T-cell (primary cell): Measurements from ENCODE around the gene IL20RA. TPM values are rescaled to one million over a fixed set of nuclear protein-coding genes. Genes with fewer than 3 reads are reported as not detected.
"Not testable (repeated sequence)": the region's sequence is repeated elsewhere in the genome, so short reads cannot be mapped to it uniquely, and the experiment has no call there.

Source experiments
- ATAC-seq, 4 experiments: fragments of 200-7000 bp in 3 of 4; fragments of 150-1000 bp in 1 of 4; cut with Tn5 transposase; replicated peaks in 1 of 4; 1 replicate in 3 of 4; 2 replicates in 1 of 4; pipeline ENCODE4 v1.10.0; 2021; ENCODE audit warnings: moderate library complexity in 3 of 4, mild to moderate bottlenecking in 2 of 4, moderate number of reproducible peaks in 1 of 4
- CTCF ChIA-PET, 2 donors: fragments of 300-600 bp; sonication (Branson Sonifier 250); formaldehyde crosslinking; loops; one replicate each; lab custom pipeline; 2022; ENCODE audit warnings: antibody characterized with exemption in 2 of 2; lab: Charles Lee
- POLR2A ChIA-PET, 2 donors: fragments of 300-600 bp; sonication (Branson Sonifier 250); formaldehyde crosslinking; loops; one replicate each; lab custom pipeline; 2022; ENCODE audit warnings: antibody characterized with exemption in 2 of 2; lab: Charles Lee
- DNase-seq, 35 experiments: peaks; one replicate each; pipeline versions ENCODE4 v3.0.0 to v3.0.0-alpha.2; 2013 to 2023
- H3K27ac ChIP-seq: one replicate; pipeline ENCODE4 v1.5.1; 2013; ENCODE audit warnings: low read length
- H3K27me3 ChIP-seq, 2 experiments: replicated peaks in 1 of 2; 1 replicate in 1 of 2; 2 replicates in 1 of 2; pipeline versions ENCODE4 v1.6.1 to v1.7.0; 2013; ENCODE audit warnings: low read length in 1 of 2, mixed read lengths in 1 of 2; ENCODE audit not compliant: control insufficient read depth in 2 of 2, insufficient read depth in 2 of 2; ENCODE audit errors: extremely low read depth in 1 of 2
- H3K36me3 ChIP-seq, 2 donors: 1 replicate in 1 of 2; 2 replicates in 1 of 2; pipeline versions ENCODE4 v1.6.1 to v1.7.0; 2013; ENCODE audit warnings: low read length in 1 of 2; ENCODE audit not compliant: control insufficient read depth in 2 of 2, insufficient read depth in 1 of 2; ENCODE audit errors: extremely low read depth in 1 of 2
- H3K4me1 ChIP-seq, 2 experiments: 1 replicate in 1 of 2; 2 replicates in 1 of 2; pipeline versions ENCODE4 v1.6.1 to v1.7.0; 2013; ENCODE audit warnings: low read length in 2 of 2, mixed read lengths in 1 of 2; ENCODE audit not compliant: insufficient read depth in 2 of 2, control insufficient read depth in 1 of 2; ENCODE audit errors: extremely low read depth in 1 of 2
- H3K4me3 ChIP-seq, 2 donors: 1 replicate in 1 of 2; 2 replicates in 1 of 2; pipeline versions ENCODE4 v1.5.1 to v1.7.0; 2013; ENCODE audit warnings: mild to moderate bottlenecking in 2 of 2, low read length in 1 of 2, moderate library complexity in 1 of 2; ENCODE audit not compliant: control insufficient read depth in 1 of 2; ENCODE audit errors: extremely low read depth in 1 of 2
- H3K9me3 ChIP-seq: 2 replicates; pipeline ENCODE4 v1.7.0; 2013
- H3K27ac Mint-ChIP-seq, 2 donors: one replicate each; pipeline ENCODE4 v1.8.0; 2020 to 2021; ENCODE audit warnings: mild to moderate bottlenecking in 2 of 2, mixed read lengths in 2 of 2
- H3K27me3 Mint-ChIP-seq, 2 donors: one replicate each; pipeline ENCODE4 v1.8.0; 2021 to 2022; ENCODE audit warnings: mixed read lengths in 2 of 2
- H3K36me3 Mint-ChIP-seq: one replicate; pipeline ENCODE4 v1.8.0; 2021; ENCODE audit warnings: mixed read lengths
- H3K4me1 Mint-ChIP-seq, 3 donors: one replicate each; pipeline ENCODE4 v1.8.0; 2020 to 2022; ENCODE audit warnings: mixed read lengths in 3 of 3, mild to moderate bottlenecking in 1 of 3
- H3K4me3 Mint-ChIP-seq, 3 donors: one replicate each; pipeline ENCODE4 v1.8.0; 2020 to 2022; ENCODE audit warnings: mild to moderate bottlenecking in 3 of 3, mixed read lengths in 3 of 3, moderate library complexity in 3 of 3
- H3K9me3 Mint-ChIP-seq, 3 donors: one replicate each; pipeline ENCODE4 v1.8.0; 2020 to 2022; ENCODE audit warnings: mixed read lengths in 3 of 3
- WGBS: methylation state at CpG from one replicate; pipeline ENCODE4 v1.1.5; 2013; ENCODE audit warnings: missing lambda C conversion rate; ENCODE audit not compliant: insufficient coverage; 5-methylcytosine and 5-hydroxymethylcytosine counted together
- total RNA-seq, 35 experiments: library from RNA in 6 of 35; stranded (reverse) in 6 of 35; fragments of 120-200 nt in 1 of 35; gene quantifications; one replicate each; pipeline versions ENCODE4 v1.2.1 to v1.2.4 and lab custom pipeline; 2013 to 2026

The IL20RA gene
- total RNA-seq, 5 donors from 2014 or later (not counting 1 experiment from before 2014, with no cell fraction given): 0.07 TPM; not detected in 4

GRCh38 chr6:136977075-136977474, 67.7 kb downstream of the IL20RA start:
- WGBS: no CpG with 5 or more reads among the region's 5 CpGs
- ATAC-seq (no peak), DNase-seq (no peak)
- H3K27me3 Mint-ChIP-seq: peaks cover 0 to 16% of the 10 kb centered on the region in 2 donors
- POLR2A ChIA-PET: no interaction called here
- no peak overlapping the region for H3K27ac Mint-ChIP-seq
- H3K4me1 ChIP-seq: no peaks in the 10 kb centered on the region
- H3K36me3 Mint-ChIP-seq: no peaks in the 10 kb centered on the region
- CTCF ChIA-PET: no interaction called here
- no peak overlapping the region for H3K27ac ChIP-seq
- H3K4me1 Mint-ChIP-seq: no peaks in the 10 kb centered on the region
- H3K9me3 ChIP-seq: no peaks in the 10 kb centered on the region
- H3K4me3 ChIP-seq: no peak overlapping the region
- H3K36me3 ChIP-seq: no peaks in the 10 kb centered on the region
- peaks cover 0 to 12% of the 10 kb centered on the region in 2 experiments for H3K27me3 ChIP-seq
- H3K4me3 Mint-ChIP-seq: no peak overlapping the region
- H3K9me3 Mint-ChIP-seq: no peaks in the 10 kb centered on the region

- Mint-ChIP-seq H3K9me3 (no peaks in the 10 kb centered on the region), H3K4me3 (no peak overlapping the region), H3K27ac (no peak overlapping the region), H3K36me3 (no peaks in the 10 kb centered on the region), H3K4me1 (no peaks in the 10 kb centered on the region), H3K27me3 (peaks cover 0 to 12% of the 10 kb centered on the region in 2 donors)
- no peak overlapping the region for H3K27ac ChIP-seq
- ChIA-PET CTCF (no interaction called here), POLR2A (no interaction called here)
- no CpG with 5 or more reads among the region's 3 CpGs for WGBS
- no peaks in the 10 kb centered on the region for H3K36me3 ChIP-seq
- ATAC-seq: no peak
- H3K4me1 ChIP-seq: no peaks in the 10 kb centered on the region
- H3K9me3 ChIP-seq: no peaks in the 10 kb centered on the region
- H3K27me3 ChIP-seq: peaks cover 0 to 13% of the 10 kb centered on the region in 2 experiments
- no peak overlapping the region for H3K4me3 ChIP-seq
- no peak for DNase-seq
These were observed 69.6 kb downstream of the IL20RA start for GRCh38 chr6:136975089-136975715.

- H3K27ac Mint-ChIP-seq, H3K4me1 ChIP-seq, DNase-seq, H3K36me3 ChIP-seq, H3K36me3 Mint-ChIP-seq, H3K27ac ChIP-seq, H3K4me3 ChIP-seq, ATAC-seq, H3K9me3 Mint-ChIP-seq, H3K4me1 Mint-ChIP-seq, H3K9me3 ChIP-seq, H3K4me3 Mint-ChIP-seq, CTCF ChIA-PET: not testable (repeated sequence)
- H3K27me3 Mint-ChIP-seq: peaks cover 4 to 10% of the 10 kb centered on the region in 2 donors
- peaks cover 0 to 11% of the 10 kb centered on the region in 2 experiments for H3K27me3 ChIP-seq
- POLR2A ChIA-PET: interaction anchor here in 1 of 2 donors (0.6 kb wide), 1 partner anchor 515 kb away, joined by 3 read pairs; no protein-coding TSS in a partner anchor
- WGBS: 97% methylated on average over 3 of the region's 8 CpGs
These were observed 71.0 kb downstream of the IL20RA start for GRCh38 chr6:136973781-136974180.

GRCh38 chr6:136971609-136972008, 73.2 kb downstream of the IL20RA start:
- Histone ChIP-seq H3K27ac (no peak overlapping the region), H3K36me3 (no peaks in the 10 kb centered on the region), H3K9me3 (no peaks in the 10 kb centered on the region), H3K4me1 (peaks cover 0 to 5% of the 10 kb centered on the region in 2 experiments), H3K4me3 (no peak overlapping the region), H3K27me3 (peaks cover 0 to 26% of the 10 kb centered on the region in 2 experiments)
- no peak overlapping the region for H3K4me3 Mint-ChIP-seq
- no peaks in the 10 kb centered on the region for H3K36me3 Mint-ChIP-seq
- POLR2A ChIA-PET: interaction anchor here in 1 of 2 donors (0.6 kb wide), 1 partner anchor 1081 kb away, joined by 3 read pairs; no protein-coding TSS in a partner anchor
- 87% methylated on average over 4 of the region's 6 CpGs for WGBS
- CTCF ChIA-PET: no interaction called here
- H3K27ac Mint-ChIP-seq: no peak overlapping the region
- DNase-seq (no peak), ATAC-seq (no peak)
- peaks cover 0 to 4% (median 2%) of the 10 kb centered on the region in 3 donors for H3K4me1 Mint-ChIP-seq
- H3K9me3 Mint-ChIP-seq: no peaks in the 10 kb centered on the region
- peaks cover 18 to 24% of the 10 kb centered on the region in 2 donors for H3K27me3 Mint-ChIP-seq

GRCh38 chr6:136969930-136970329, 74.8 kb downstream of the IL20RA start:
- no peaks in the 10 kb centered on the region for H3K9me3 Mint-ChIP-seq
- H3K27me3 ChIP-seq: peaks cover 0 to 26% of the 10 kb centered on the region in 2 experiments
- ChIA-PET CTCF (interaction anchor here in 1 of 2 donors (1.1 kb wide), 1 partner anchor 279 kb away, joined by 3 read pairs; no protein-coding TSS in a partner anchor), POLR2A (no interaction called here)
- no peak overlapping the region for H3K27ac Mint-ChIP-seq
- no peak overlapping the region for H3K4me3 ChIP-seq
- DNase-seq (no peak), ATAC-seq (no peak)
- no peak overlapping the region for H3K27ac ChIP-seq
- no peak overlapping the region for H3K4me3 Mint-ChIP-seq
- no peaks in the 10 kb centered on the region for H3K36me3 ChIP-seq
- no peaks in the 10 kb centered on the region for H3K36me3 Mint-ChIP-seq
- peaks cover 0 to 4% (median 2%) of the 10 kb centered on the region in 3 donors for H3K4me1 Mint-ChIP-seq
- peaks cover 27 to 32% of the 10 kb centered on the region in 2 donors for H3K27me3 Mint-ChIP-seq
- H3K4me1 ChIP-seq: peaks cover 0 to 5% of the 10 kb centered on the region in 2 experiments
- WGBS: 100% methylated on average over 3 of the region's 4 CpGs
- no peaks in the 10 kb centered on the region for H3K9me3 ChIP-seq

- POLR2A ChIA-PET: interaction anchor here in 1 of 2 donors (0.6 kb wide), 1 partner anchor 14 kb away, joined by 3 read pairs; no protein-coding TSS in a partner anchor
- DNase-seq (no peak), ATAC-seq (no peak)
- CTCF ChIA-PET: interaction anchor here in 1 of 2 donors (1.1 kb wide), 1 partner anchor 279 kb away, joined by 3 read pairs; no protein-coding TSS in a partner anchor
- Histone ChIP-seq H3K4me3 (no peak overlapping the region), H3K9me3 (no peaks in the 10 kb centered on the region), H3K4me1 (peaks cover 0 to 5% of the 10 kb centered on the region in 2 experiments), H3K36me3 (no peaks in the 10 kb centered on the region), H3K27ac (no peak overlapping the region), H3K27me3 (peaks cover 0 to 26% of the 10 kb centered on the region in 2 experiments)
- Mint-ChIP-seq H3K9me3 (no peaks in the 10 kb centered on the region), H3K27me3 (peaks cover 27 to 32% of the 10 kb centered on the region in 2 donors), H3K36me3 (no peaks in the 10 kb centered on the region), H3K4me3 (no peak overlapping the region), H3K27ac (no peak overlapping the region), H3K4me1 (peaks cover 0 to 4% (median 2%) of the 10 kb centered on the region in 3 donors)
- 80% methylated on average over 1 of the region's 5 CpGs for WGBS
These were observed 75.3 kb downstream of the IL20RA start for GRCh38 chr6:136969433-136969832.
